Spleen (tissue), 7 donors: Measurements from ENCODE around the gene ADAMTS18.

Source experiments
- CTCF ChIP-seq, 11 experiments: fragments of 200-600 bp in 7 of 11; fragments of 450-650 bp in 4 of 11; sonication (generic) in 4 of 11; IDR thresholded peaks in 8 of 11; conservative IDR thresholded peaks in 3 of 11; 1 replicate in 7 of 11; 2 replicates in 4 of 11; pipeline versions ENCODE4 v1.4.0 to v1.8.0; 2016 to 2021; ENCODE audit warnings: antibody characterized with exemption in 11 of 11, inconsistent platforms in 4 of 11, mild to moderate bottlenecking in 1 of 11
- POLR2A ChIP-seq, 3 donors: fragments of 450-650 bp; IDR thresholded peaks; one replicate each; pipeline ENCODE4 v1.5.1; 2017; ENCODE audit warnings: antibody characterized with exemption in 3 of 3, mild to moderate bottlenecking in 1 of 3
- POLR2AphosphoS5 ChIP-seq, 3 donors: sonication (generic); formaldehyde crosslinking; IDR thresholded peaks; one replicate each; pipeline ENCODE4 v1.5.1; 2017; ENCODE audit warnings: antibody characterized with exemption in 3 of 3
- donor health status: DM: no; HTN: no; CAD: no; lungs with moderate emphysema.
- donor health status: DM: no; HTN: no; CAD: no.
- donor health status: DM: no; HTN: no; CAD: no.

GRCh38 chr16:77304877-77305276, 130.0 kb downstream of the ADAMTS18 start:
- TF ChIP-seq CTCF (IDR thresholded peaks at IDR 0.05 in 8 of 11, conservative IDR thresholded peaks at IDR 0.05 in 3 of 11): no peak
- TF ChIP-seq POLR2A (IDR thresholded peaks at IDR 0.05): no peak
- TF ChIP-seq POLR2AphosphoS5 (IDR thresholded peaks at IDR 0.05): no peak
